Thymus (tissue), 11 donors: ENCODE results near the gene TPST2. TPM values are rescaled to one million over a fixed set of nuclear protein-coding genes. Genes with fewer than 3 reads are reported as not detected.

Experiments used
- DNase-seq, 9 donors: peaks; one replicate each; pipeline ENCODE4 v3.0.0-alpha.2; 2013; ENCODE audit warnings: low spot score in 9 of 9, low read depth in 6 of 9, missing footprints in 1 of 9
- H3K27ac ChIP-seq, 2 donors: one replicate each; pipeline ENCODE4 v1.5.1; 2013; ENCODE audit warnings: control low read depth in 1 of 2, low read depth in 1 of 2, low read length in 1 of 2, mild to moderate bottlenecking in 1 of 2, moderate library complexity in 1 of 2
- H3K27me3 ChIP-seq, 2 donors: one replicate each; pipeline ENCODE4 v1.5.1; 2013; ENCODE audit warnings: low read length in 1 of 2; ENCODE audit not compliant: control insufficient read depth in 2 of 2, insufficient read depth in 1 of 2
- H3K36me3 ChIP-seq, 2 donors: one replicate each; pipeline ENCODE4 v1.5.1; 2013; ENCODE audit warnings: low read length in 1 of 2, mild to moderate bottlenecking in 1 of 2, moderate library complexity in 1 of 2; ENCODE audit not compliant: control insufficient read depth in 2 of 2, insufficient read depth in 2 of 2
- H3K4me1 ChIP-seq, 2 donors: one replicate each; pipeline ENCODE4 v1.5.1; 2013; ENCODE audit warnings: low read length in 2 of 2; ENCODE audit not compliant: control insufficient read depth in 2 of 2, insufficient read depth in 2 of 2
- H3K4me3 ChIP-seq, 2 donors: one replicate each; pipeline ENCODE4 v1.5.1; 2013; ENCODE audit warnings: low read length in 2 of 2, control low read depth in 1 of 2, mild to moderate bottlenecking in 1 of 2
- H3K9me3 ChIP-seq, 2 donors: one replicate each; pipeline ENCODE4 v1.5.1; 2013; ENCODE audit warnings: low read length in 1 of 2, mild to moderate bottlenecking in 1 of 2; ENCODE audit not compliant: control insufficient read depth in 2 of 2, insufficient read depth in 1 of 2
- WGBS: extraction: QIAGEN DNeasy Blood & Tissue Kit; methylation state at CpG from one replicate; pipeline ENCODE4 v1.1.7; 2013; 5-methylcytosine and 5-hydroxymethylcytosine counted together
- polyA plus RNA-seq: library from polyadenylated mRNA; stranded (reverse); fragments of 200-250 nt; gene quantifications from one replicate; pipeline ENCODE4 v1.2.3, GENCODE V29; 2013
- total RNA-seq: library from RNA; stranded (reverse); fragments of 120-200 nt; gene quantifications from one replicate; pipeline ENCODE4 v1.2.4, GENCODE V29; 2013
- donor health status: healthy.

TPST2 gene
- total and polyA plus RNA-seq, 2 donors: 17.0 to 20.3 TPM

DNA sequence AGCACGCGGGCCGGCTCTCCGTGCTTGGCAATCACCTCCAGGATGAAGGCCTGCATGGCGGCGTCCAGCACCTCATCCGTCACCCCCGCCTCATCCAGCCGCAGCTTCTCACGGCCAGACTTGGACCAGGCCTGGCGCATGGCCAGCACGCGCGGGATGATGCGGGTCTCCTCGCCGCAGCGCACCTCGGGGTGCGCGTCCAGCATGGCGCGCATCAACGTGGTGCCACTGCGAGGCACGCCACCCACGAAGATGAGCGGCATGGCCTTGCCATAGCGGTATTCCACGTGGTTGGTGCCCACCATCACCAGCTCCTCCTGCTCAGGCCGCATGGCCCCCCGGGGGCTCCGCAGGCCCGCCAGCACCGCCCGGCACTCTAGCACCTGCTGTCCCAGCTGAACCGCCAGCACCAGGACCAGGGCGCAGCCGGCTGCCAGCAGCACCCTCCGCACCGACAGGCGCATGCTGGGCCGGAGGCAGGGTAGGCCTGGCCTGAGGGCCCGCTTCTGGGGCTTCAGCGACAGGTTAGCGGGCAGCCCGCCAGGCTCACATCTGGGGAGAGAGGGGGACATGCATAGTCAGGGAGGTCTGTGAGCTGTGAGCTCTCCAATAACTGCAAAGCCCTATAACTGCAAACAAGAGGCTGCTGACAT is 48.6 kb downstream of the TPST2 start:
- Histone ChIP-seq H3K36me3 (peaks cover 11 to 19% of the 10 kb centered on the region in 2 donors), H3K4me1 (peaks cover 3 to 10% of the 10 kb centered on the region in 2 donors), H3K9me3 (no peaks in the 10 kb centered on the region), H3K27ac (no peak overlapping the region), H3K27me3 (no peaks in the 10 kb centered on the region), H3K4me3 (no peak overlapping the region)
- no peak for DNase-seq
- 95% methylated on average over 47 of the region's 47 CpGs for WGBS

DNA sequence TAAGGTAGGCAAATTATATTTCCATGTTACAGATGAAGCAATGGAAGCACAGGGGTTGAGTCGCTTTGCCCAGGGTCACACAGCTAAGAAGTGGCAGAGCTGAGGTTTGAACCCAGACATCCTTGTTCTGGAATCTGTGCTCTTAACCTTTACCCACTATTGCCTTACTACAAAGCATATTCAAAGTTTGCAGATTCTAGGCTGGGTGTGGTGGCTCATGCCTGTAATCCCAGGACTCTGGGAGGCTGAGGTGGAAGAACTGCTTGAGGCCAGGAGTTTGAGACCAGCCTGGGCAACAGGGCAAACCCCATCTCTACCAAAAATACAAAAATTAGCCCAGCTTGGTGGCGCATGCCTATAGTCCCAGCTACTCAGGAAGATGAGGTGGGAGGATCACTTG is 49.8 kb downstream of the TPST2 start:
- 100% methylated on average over 2 of the region's 2 CpGs for WGBS
- peaks cover 3 to 17% of the 10 kb centered on the region in 2 donors for H3K4me1 ChIP-seq
- H3K9me3 ChIP-seq: no peaks in the 10 kb centered on the region
- H3K36me3 ChIP-seq: peaks cover 11 to 22% of the 10 kb centered on the region in 2 donors
- no peak overlapping the region for H3K27ac ChIP-seq
- H3K27me3 ChIP-seq: no peaks in the 10 kb centered on the region
- H3K4me3 ChIP-seq: no peak overlapping the region
- DNase-seq: no peak

DNA sequence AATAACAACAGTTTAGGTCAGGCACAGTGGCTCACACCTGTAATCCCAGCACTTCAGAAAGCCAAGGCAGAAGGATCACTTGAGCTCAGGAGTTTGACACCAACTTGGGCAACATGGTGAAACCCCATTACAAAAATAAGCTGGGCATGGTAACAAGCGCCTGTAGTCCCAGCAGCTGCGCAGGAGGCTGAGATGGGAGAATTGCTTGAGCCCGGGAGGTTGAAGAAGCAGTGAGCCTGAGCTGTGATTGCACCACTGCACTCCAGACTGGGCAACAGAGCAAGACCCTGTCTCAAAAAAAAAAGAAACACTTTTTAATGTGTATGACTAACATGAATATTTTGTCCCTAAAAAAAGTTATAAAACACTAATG is 53.2 kb downstream of the TPST2 start:
- peaks cover 0 to 11% of the 10 kb centered on the region in 2 donors for H3K4me1 ChIP-seq
- no peak overlapping the region for H3K27ac ChIP-seq
- no peaks in the 10 kb centered on the region for H3K27me3 ChIP-seq
- no peak for DNase-seq
- no peaks in the 10 kb centered on the region for H3K9me3 ChIP-seq
- 97% methylated on average over 3 of the region's 3 CpGs for WGBS
- peaks cover 9 to 21% of the 10 kb centered on the region in 2 donors for H3K36me3 ChIP-seq
- no peak overlapping the region for H3K4me3 ChIP-seq

DNA sequence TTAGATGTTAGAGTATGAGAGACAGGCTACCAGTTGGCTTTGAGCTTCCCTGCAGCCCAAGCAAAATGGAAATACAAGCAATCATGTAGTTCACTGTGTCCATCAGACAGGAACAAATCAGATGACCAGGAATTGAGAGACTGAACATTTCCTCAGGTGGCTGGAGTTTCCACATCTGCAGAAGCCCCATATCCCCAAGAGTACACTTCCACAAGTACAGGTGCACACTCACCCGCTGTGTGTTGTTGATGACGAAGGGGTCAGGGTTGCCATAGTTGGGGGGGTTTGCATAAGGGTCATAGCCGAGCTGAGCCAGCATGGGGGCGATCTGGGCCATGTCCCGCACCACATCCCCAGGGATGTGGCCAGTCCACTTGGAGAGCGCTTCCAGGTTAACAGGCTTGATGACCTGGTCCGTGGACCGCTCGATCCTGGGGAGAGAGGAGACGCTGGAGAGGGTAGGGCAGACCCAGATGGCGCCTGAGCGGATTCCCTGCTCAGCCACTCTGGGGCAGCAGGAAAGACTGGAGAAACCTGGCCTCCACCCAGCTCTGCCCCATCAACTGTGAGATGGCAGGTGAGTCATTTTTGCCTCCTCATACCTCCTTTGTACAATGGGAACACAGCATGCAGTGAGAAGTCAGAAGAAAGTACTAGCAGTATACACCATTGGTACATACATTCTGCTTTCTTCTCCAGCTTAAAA is 53.7 kb downstream of the TPST2 start:
- Histone ChIP-seq H3K9me3 (no peaks in the 10 kb centered on the region), H3K27me3 (no peaks in the 10 kb centered on the region), H3K4me1 (peaks cover 0 to 11% of the 10 kb centered on the region in 2 donors), H3K27ac (peak overlapping the region; percentile 21 to 77), H3K4me3 (no peak overlapping the region), H3K36me3 (peaks cover 12 to 23% of the 10 kb centered on the region in 2 donors)
- DNase-seq: no peak
- WGBS: 98% methylated on average over 12 of the region's 12 CpGs

- WGBS: 98% methylated on average over 3 of the region's 3 CpGs
- Histone ChIP-seq H3K36me3 (peaks cover 8 to 17% of the 10 kb centered on the region in 2 donors), H3K4me3 (no peak overlapping the region), H3K27me3 (no peaks in the 10 kb centered on the region), H3K4me1 (peaks cover 0 to 11% of the 10 kb centered on the region in 2 donors), H3K27ac (peak overlapping the region; percentile 77 to 82), H3K9me3 (no peaks in the 10 kb centered on the region)
- DNase-seq: no peak
Observed at GRCh38 chr22:26535603-26535908, 54.4 kb downstream of the TPST2 start.

- peaks cover 0 to 11% of the 10 kb centered on the region in 2 donors for H3K4me1 ChIP-seq
- DNase-seq: peak in 2 of 9 donors; percentile 26 to 50
- peaks cover 7 to 12% of the 10 kb centered on the region in 2 donors for H3K36me3 ChIP-seq
- 60% methylated on average over 13 of the region's 13 CpGs for WGBS
- H3K27me3 ChIP-seq: no peaks in the 10 kb centered on the region
- H3K27ac ChIP-seq: peak overlapping the region; percentile 77 to 82
- no peaks in the 10 kb centered on the region for H3K9me3 ChIP-seq
- H3K4me3 ChIP-seq: no peak overlapping the region
Observed at GRCh38 chr22:26534874-26535602, 54.9 kb downstream of the TPST2 start.

- H3K27me3 ChIP-seq: no peaks in the 10 kb centered on the region
- H3K36me3 ChIP-seq: peaks cover 7 to 17% of the 10 kb centered on the region in 2 donors
- H3K9me3 ChIP-seq: no peaks in the 10 kb centered on the region
- DNase-seq: no peak
- WGBS: 93% methylated on average over 7 of the region's 7 CpGs
- peaks cover 0 to 11% of the 10 kb centered on the region in 2 donors for H3K4me1 ChIP-seq
- no peak overlapping the region for H3K4me3 ChIP-seq
- H3K27ac ChIP-seq: peak overlapping the region; percentile 66 to 73
Observed at GRCh38 chr22:26534171-26534855, 55.6 kb downstream of the TPST2 start.

- 99% methylated on average over 2 of the region's 2 CpGs for WGBS
- DNase-seq: no peak
- peaks cover 0 to under 1% of the 10 kb centered on the region in 2 donors for H3K4me1 ChIP-seq
- H3K36me3 ChIP-seq: peaks cover 31 to 33% of the 10 kb centered on the region in 2 donors
- no peaks in the 10 kb centered on the region for H3K9me3 ChIP-seq
- no peak overlapping the region for H3K27ac ChIP-seq
- no peak overlapping the region for H3K4me3 ChIP-seq
- no peaks in the 10 kb centered on the region for H3K27me3 ChIP-seq
Observed at GRCh38 chr22:26529345-26529744, 60.6 kb downstream of the TPST2 start.
